GM21619 (cell line): ENCODE data around the gene LPIN2.
A peak's percentile ranks its signal among the peaks of the same experiment; 100 is the strongest.
"Not testable (repeated sequence)": the region's sequence is repeated elsewhere in the genome, so short reads cannot be mapped to it uniquely, and the experiment has no call there.

Experiments
- ATAC-seq: cut with Tn5 transposase; IDR thresholded peaks from one replicate; pipeline ENCODE4 v1.9.1; 2021; ENCODE audit not compliant: unreplicated experiment

Gene LPIN2

GRCh38 chr18:3044931-3045698, 32.2 kb upstream of the LPIN2 start:
- no peak for ATAC-seq

GRCh38 chr18:3042379-3042778, 29.4 kb upstream of the LPIN2 start:
- ATAC-seq = no peak

GRCh38 chr18:3041843-3042242, 28.9 kb upstream of the LPIN2 start:
- ATAC-seq = no peak

- no peak for ATAC-seq
These were observed 27.9 kb upstream of the LPIN2 start for GRCh38 chr18:3040881-3041280.

GRCh38 chr18:3040173-3040572, 27.2 kb upstream of the LPIN2 start:
- ATAC-seq = no peak

GRCh38 chr18:3037423-3037915, 24.5 kb upstream of the LPIN2 start:
- peak; percentile 99 for ATAC-seq

GRCh38 chr18:3036108-3036507, 23.2 kb upstream of the LPIN2 start:
- no peak for ATAC-seq

- ATAC-seq = no peak
These were observed 22.7 kb upstream of the LPIN2 start for GRCh38 chr18:3035635-3036034.

- no peak for ATAC-seq
These were observed 19.8 kb upstream of the LPIN2 start for GRCh38 chr18:3032721-3033120.

- no peak for ATAC-seq
These were observed 16.4 kb upstream of the LPIN2 start for GRCh38 chr18:3029215-3029952.

GRCh38 chr18:3028115-3028514, 15.2 kb upstream of the LPIN2 start:
- not testable (repeated sequence) for ATAC-seq

GRCh38 chr18:3027370-3027891, 14.5 kb upstream of the LPIN2 start:
- no peak for ATAC-seq

GRCh38 chr18:3025544-3025943, 12.6 kb upstream of the LPIN2 start:
- no peak for ATAC-seq

GRCh38 chr18:3023603-3024002, 10.7 kb upstream of the LPIN2 start:
- ATAC-seq = not testable (repeated sequence)

- no peak for ATAC-seq
These were observed 3.8 kb upstream of the LPIN2 start for GRCh38 chr18:3016585-3017297.

GRCh38 chr18:3015851-3016250, 2.9 kb upstream of the LPIN2 start:
- no peak for ATAC-seq

GRCh38 chr18:3015204-3015592, 2.3 kb upstream of the LPIN2 start:
- no peak for ATAC-seq

- ATAC-seq = no peak
These were observed 1.7 kb upstream of the LPIN2 start for GRCh38 chr18:3014503-3015203.

GRCh38 chr18:3012136-3013023, 564 bp downstream of the LPIN2 start:
- ATAC-seq = peak; percentile 18

- ATAC-seq = no peak
These were observed 2.9 kb downstream of the LPIN2 start for GRCh38 chr18:3010086-3010485.
